H1 (cell line): ENCODE results near the gene KRT80. TPM values are rescaled to one million over a fixed set of nuclear protein-coding genes. Genes with fewer than 3 reads are reported as not detected.

Experiments used
- EGR1 ChIP-seq: IDR thresholded peaks from 2 replicates; pipeline ENCODE4 v1.6.1; 2011; ENCODE audit warnings: low read depth, low read length, borderline replicate concordance
- HDAC6 ChIP-seq: IDR thresholded peaks from one replicate; pipeline ENCODE4 v1.7.1; 2012; ENCODE audit warnings: low read depth, mild to moderate bottlenecking, inconsistent platforms, low read length, moderate library complexity
- POLR2AphosphoS5 ChIP-seq: IDR thresholded peaks from 2 replicates; pipeline ENCODE4 v1.6.1; 2011; ENCODE audit warnings: low read depth, low read length
- SUZ12 ChIP-seq: fragments of 200-600 bp; sonication (generic); IDR thresholded peaks from 2 replicates; pipeline ENCODE4 v1.6.1; 2012; ENCODE audit warnings: mild to moderate bottlenecking, inconsistent platforms, low read length, moderate library complexity, mixed read lengths
- YY1 ChIP-seq: IDR thresholded peaks from 2 replicates; pipeline ENCODE4 v1.6.1; 2011; ENCODE audit warnings: low read depth, mild to moderate bottlenecking, low read length
- polyA plus RNA-seq, 7 experiments: library from polyadenylated mRNA; depleted of rRNA in 3 of 7; stranded (reverse) in 5 of 7; unstranded in 2 of 7; fragments of >200 nt in 5 of 7; fragments of 200-250 nt in 2 of 7; gene quantifications; 1 replicate in 5 of 7; 2 replicates in 1 of 7; 4 replicates in 1 of 7; pipeline versions ENCODE4 v1.2.1 to v1.2.3, GENCODE V29; 2011 to 2013; ENCODE audit warnings: missing spikeins in 2 of 7, mixed read lengths in 2 of 7
- total RNA-seq: library from RNA; stranded (reverse); fragmentation: NEBNext Ultra II Directional; extraction: Animal tissue kit (Norgen Biotek cat#: 25700); gene quantifications from 2 replicates; pipeline ENCODE4 v1.2.1, GENCODE V29; 2021
- TF ChIP-seq, protein P1 (sequence below): IDR thresholded peaks from 2 replicates; pipeline ENCODE4 v1.6.1; 2012; ENCODE audit warnings: low read length, inconsistent platforms

Gene KRT80
- total and polyA plus RNA-seq, 2 of the 8 experiments (the other 6 are each of a cell fraction or from before 2014, with no cell fraction given), result 0.05 TPM; not detected in 1

GRCh38 chr12:52151153-52151836 is 40.5 kb downstream of the KRT80 start (continued):
- TF ChIP-seq, protein P1, sequence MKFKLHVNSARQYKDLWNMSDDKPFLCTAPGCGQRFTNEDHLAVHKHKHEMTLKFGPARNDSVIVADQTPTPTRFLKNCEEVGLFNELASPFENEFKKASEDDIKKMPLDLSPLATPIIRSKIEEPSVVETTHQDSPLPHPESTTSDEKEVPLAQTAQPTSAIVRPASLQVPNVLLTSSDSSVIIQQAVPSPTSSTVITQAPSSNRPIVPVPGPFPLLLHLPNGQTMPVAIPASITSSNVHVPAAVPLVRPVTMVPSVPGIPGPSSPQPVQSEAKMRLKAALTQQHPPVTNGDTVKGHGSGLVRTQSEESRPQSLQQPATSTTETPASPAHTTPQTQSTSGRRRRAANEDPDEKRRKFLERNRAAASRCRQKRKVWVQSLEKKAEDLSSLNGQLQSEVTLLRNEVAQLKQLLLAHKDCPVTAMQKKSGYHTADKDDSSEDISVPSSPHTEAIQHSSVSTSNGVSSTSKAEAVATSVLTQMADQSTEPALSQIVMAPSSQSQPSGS, result no peak
- TF ChIP-seq POLR2AphosphoS5 (no peak), HDAC6 (no peak), EGR1 (no peak), YY1 (no peak), SUZ12 (no peak)
